HG02798 (cell line): ENCODE measurements around the gene FAM168B.
"Not testable (repeated sequence)": the region's sequence is repeated elsewhere in the genome, so short reads cannot be mapped to it uniquely, and the experiment has no call there.

ENCODE experiments used
- ATAC-seq: cut with Tn5 transposase; IDR thresholded peaks from one replicate; pipeline ENCODE4 v1.9.1; 2021; ENCODE audit warnings: mild to moderate bottlenecking; ENCODE audit not compliant: unreplicated experiment, poor library complexity

The FAM168B gene

DNA sequence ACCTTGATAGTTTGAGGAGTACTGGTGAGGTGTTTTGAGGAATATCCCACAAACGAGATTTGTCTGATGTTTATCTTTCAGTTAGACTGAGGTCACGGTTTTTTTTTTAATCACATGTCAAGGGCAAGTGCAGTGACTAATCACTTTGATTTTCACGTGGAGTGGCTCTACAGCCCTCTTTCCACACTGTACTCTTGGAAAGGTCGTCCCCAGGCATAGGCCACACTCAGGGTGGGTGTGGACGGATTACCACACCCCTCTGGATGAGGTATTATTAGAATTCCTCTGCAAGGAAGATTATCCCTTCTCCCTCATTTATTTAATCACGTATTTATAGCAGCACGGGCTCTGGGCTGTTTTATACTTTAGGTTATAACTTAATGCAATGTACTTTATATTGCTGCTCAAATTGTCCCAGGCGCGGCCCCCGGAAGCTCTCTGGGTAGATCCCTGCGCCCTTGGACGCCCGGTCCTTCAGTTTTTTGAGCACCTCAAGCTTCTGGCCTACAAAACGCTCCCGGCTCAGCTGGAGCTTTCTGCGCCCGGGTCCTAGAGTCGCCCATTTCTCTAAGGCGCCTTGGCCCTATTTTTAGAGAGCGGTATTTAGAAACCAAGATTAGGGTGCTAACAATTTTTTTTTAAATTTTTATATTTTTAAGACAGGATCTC is 11.4 kb upstream of the FAM168B start:
- ATAC-seq, result peak; percentile 73

DNA sequence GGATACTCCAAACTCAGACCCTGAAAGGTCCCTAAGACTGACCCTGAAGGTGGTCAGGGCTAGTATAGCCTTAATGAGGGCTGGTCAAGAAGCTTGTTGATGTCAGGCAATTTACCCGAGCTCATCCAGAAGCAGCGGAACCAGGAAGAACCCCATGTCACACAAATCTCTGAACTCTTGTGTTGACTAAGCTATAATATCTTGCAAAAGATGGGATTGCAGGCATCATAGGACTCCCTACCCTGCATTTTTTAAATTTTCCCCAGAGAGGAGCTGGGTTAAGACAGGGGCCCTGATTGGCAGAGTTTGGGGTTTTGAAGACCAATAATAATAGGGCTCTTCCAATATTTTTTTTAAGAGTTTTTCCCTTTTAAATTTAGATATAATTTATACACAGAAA is 9.9 kb upstream of the FAM168B start:
- no peak for ATAC-seq

DNA sequence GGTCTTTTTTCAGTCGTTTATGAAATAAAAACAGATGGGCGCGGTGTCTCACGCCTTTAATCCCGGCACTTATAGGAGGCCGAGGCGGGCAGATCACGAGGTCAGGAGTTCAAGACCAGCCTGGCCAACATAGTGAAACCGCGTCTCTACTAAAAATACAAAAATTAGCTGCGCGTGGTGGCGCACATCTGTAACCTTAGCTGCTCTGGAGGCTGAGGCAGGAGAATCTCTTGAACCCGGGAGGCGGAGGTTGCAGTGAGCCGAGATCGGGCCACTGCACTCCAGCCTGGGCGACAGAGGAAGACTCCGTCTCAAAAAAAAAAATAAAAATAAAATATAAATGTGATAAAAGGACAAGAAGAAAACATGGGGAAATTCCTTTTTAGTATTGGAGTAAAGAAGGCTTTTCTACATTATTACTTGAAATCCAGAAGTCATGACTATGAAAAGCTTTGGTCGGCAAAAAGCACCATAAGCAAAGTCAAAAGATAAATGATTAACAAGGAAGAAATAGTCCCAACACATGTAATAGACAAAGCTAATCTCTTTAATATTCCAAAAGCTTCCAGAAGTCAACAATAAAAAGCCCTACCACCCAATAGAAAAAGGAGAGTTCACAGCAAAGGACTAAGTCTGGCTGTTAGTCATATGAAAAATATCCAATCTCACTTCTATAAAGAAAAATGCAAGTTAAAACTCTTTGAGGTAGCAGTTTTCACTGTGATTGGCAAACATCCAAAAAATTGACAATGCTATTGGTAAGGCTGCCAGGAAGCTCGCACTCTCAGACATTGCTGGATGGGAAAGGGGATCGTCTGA is 1.4 kb upstream of the FAM168B start:
- no peak for ATAC-seq

DNA sequence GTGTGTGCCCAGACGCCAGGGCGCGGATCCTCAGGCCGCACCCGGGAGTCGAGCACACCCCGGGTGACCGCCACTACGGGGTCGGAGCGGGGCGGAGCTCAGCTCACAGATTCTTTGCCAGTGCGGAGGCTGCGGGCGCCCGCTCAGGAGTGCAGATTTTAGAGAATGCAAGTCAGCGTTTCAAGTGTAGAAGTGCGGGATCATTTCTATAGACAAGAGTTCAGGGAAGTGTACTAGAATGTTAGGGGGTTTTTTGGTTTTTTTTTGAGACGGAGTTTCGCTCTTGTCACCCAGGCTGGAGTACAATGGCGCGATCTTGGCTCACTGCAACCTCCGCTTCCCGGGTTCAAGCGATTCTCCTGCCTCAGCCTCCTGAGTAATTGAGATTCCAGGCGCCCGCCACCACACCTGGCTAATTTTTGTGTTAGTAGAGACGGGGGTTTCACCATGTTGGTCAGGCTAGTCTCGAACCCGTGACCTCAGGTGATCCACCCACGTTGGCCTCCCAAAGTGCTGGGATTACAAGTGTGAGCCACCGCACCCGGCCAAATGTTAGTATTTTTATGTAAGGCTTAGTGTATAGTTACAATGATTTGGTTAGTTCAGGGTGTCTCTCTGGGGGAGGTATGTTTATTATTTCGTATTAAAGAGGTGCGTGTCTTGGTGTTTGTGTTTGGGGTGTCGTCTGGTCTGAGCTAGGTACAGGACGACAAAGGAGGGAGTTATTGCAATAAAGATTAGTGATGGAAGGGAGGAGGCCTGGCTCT is 619 bp upstream of the FAM168B start:
- ATAC-seq, result peak; percentile 72

DNA sequence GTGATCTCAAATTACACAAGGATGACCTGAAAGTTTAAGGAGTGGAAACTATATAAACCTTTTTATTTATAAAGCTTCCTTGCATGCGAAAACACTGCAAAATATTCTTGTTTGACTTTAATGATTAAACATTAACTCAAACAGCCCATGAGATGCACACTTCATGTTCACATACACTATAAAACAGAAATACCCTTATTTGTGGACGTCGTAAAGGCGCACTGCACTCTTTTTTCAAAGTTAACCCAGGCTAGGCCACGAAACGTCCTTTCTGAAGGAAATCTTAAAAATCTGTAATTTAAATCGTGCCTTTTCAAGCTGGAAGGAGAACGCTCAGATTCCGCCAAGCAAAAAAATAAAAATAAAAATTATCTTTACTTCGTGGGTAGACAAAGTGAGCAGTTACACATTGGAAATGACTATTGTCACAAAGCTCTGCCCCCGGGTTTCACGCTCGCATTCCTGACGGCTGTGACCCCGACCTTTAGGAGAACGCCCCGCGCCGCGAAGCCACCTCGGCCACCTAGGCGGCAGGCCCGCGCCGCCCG is 728 bp downstream of the FAM168B start:
- ATAC-seq, result no peak

DNA sequence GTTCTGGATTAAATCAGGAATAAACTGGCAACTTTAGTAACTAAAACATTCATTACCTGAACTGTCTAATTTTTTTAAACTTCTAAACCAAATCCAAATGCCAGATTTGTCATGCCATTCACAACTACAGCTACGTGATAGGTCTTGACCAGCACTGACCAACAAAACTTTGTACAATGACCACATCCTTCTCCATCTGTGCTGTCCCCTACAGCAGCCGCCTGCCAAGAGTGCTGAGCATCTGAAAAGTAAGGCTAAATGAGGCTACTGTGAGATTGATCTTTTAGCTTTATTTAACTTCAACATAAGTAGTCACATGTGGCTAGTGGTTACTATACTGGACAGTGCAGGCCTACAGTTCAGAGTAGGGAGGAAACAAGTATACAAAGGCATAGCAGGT is 7.6 kb downstream of the FAM168B start:
- ATAC-seq, result no peak

DNA sequence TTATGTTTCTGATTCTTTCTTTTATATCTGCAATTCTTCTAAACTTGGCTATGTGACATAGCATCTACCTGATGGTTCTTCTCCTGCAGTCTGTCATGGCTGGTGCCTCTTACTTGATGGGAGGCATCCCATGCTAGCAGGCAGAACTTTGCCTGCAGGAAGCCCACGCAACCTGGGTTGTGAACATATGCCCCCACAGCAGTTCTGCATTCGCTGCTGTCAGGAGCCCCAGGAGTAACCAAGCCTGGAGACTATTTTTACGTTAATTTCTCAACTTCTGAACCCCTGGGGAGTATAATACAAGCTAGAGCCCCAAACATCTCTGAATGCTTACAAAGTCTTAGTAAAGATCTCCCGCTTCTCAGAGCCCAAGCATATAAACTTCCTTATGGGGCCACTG is 12.1 kb downstream of the FAM168B start:
- ATAC-seq, result no peak

DNA sequence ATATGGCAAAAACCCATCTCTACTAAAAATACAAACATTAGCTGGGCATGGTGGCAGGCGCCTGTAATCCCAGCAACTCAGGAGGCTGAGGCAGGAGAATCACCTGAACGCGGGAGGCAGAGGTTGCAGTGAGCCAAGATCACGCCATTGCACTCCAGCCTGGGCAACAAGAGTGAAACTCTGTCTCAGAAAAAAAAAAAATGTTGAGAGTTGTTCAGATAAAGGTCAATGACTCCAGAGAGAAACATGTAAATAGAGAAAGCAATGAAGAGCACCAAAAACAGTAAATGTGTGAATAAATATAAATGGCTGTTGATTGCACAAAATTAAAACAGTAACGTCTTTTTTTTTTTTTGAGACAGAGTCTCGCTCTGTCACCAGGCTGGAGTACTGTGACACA is 13.3 kb downstream of the FAM168B start:
- not testable (repeated sequence) for ATAC-seq

DNA sequence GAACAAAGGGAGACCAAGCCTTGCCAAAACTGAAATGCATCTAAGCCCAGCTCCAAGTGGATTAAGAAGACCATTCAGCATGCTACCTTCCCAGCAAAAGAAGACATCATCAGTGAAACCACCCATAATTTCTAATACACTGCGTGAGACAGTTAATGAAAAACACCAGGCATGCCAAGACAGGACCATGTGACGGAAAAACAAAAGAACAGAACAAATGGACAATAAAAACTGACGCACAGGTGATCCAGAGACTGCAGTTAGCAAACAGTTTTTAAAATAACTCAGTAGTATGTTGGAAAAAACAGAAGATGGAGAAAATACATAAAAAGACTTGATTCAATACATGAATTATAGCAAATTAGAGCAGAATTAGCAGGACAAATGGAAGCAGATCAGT is 15.3 kb downstream of the FAM168B start:
- ATAC-seq, result no peak

DNA sequence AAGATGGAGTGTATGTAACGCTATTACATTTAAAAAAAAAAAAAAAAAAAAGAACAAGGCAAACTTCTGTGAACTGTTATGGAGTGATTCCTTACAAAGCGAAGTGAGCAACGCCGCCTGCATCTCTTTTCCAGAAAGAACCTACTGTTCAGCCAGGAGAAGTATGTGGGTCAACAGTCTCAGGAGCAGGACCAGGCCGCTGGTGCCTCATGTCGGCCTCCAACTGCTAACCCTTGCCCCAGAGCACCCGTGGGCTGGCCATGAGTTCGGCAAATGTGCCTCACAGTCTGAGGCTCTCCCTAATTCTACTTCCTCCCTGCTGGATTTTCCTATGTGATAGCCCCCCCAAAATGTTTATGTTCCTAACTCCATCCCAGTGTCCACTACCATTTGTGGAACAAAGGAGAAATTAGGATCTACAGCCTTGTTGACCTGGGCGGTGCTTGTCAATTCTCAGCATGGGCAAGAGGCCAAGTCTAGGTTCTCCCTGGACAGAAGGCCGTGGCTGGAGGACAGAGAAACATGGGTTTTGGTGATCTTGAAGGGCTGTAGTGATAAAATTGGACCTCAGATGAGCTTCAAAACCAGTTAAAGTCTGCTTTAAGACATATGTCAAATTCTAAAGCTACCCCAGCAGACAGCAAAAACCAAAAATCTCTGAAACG is 15.9 kb downstream of the FAM168B start:
- no peak for ATAC-seq

DNA sequence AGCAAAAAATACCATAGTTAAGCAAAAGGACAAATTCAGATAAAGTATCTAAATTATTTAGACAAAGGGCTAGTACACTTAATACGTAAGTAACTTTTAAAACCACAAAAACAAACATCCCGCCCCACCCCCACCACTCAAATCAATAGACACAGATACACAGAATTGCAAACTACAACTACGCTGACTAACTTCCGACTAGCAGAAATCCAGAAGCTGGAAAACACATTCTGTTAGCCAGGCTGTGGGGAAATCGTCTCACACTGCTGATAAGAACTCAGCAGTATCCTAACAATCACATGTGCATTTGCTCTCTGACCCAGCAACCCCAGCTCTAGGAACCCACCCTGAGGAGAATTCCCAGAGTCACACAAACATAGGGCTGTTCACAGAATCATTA is 16.6 kb downstream of the FAM168B start:
- ATAC-seq, result no peak

DNA sequence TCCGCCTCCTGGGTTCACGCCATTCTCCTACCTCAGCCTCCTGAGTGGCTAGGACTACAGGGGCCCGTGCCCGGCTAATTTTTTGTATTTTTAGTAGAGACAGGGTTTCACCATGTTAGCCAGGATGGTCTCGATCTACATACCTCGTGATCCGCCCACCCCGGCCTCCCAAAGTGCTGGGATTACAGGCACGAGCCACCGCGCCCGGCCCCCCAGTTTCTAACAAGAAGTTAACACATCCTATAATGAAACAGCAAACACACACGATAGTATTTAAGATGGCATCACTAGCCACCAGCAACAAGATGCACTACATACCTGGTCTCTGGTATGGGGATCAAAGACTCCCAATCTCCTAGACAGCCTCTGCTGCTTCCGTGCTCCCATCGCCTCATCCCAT is 17.7 kb downstream of the FAM168B start:
- ATAC-seq, result not testable (repeated sequence)

DNA sequence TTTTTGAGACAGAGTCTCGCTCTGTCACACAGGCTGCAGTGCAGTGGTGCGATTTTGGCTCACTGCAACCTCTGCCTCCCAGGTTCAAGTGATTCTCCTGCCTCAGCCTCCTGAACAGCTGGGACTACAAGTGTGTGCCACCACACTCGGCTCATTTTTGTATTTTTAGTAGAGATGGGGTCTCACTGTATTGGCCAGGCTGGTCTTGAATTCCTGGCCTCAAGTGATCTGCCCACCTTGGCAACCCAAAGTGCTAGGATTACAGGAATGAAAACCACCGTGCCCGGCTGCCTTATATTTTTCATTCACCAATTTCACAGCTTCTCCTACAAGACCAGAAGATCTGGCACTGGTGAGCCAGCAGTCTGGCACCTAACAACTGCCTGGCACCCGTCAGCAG is 25.1 kb downstream of the FAM168B start:
- ATAC-seq, result not testable (repeated sequence)

DNA sequence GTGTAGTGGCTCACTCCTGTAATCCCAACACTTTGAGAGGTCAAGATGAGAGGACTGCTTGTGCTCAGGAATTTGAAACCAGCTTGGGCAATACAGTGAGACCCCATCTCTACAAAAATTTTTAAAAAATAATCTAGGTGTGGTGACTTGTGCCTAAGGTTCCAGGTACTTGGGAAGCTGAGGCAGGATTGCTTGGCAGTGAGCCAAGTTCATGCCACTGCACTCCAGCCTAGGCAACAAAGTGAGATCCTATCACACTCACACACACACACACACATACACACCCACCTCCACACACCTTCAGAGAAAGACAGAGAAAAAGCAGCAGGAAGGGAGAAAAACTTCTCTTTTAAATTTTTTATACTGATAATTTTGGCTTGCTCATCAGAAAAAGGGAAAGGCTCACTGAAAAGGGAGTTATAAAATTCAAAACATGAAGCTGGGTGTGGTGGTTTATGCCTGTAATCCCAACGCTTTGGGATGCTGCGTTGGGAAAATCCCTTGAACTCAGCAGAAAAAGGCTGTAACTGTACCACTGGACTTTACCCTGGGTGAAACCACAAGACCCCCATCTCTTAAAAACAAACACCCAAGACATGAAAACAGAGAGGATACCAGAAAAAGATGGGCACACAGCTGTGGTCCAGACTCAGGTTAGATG is 25.7 kb downstream of the FAM168B start:
- no peak for ATAC-seq

DNA sequence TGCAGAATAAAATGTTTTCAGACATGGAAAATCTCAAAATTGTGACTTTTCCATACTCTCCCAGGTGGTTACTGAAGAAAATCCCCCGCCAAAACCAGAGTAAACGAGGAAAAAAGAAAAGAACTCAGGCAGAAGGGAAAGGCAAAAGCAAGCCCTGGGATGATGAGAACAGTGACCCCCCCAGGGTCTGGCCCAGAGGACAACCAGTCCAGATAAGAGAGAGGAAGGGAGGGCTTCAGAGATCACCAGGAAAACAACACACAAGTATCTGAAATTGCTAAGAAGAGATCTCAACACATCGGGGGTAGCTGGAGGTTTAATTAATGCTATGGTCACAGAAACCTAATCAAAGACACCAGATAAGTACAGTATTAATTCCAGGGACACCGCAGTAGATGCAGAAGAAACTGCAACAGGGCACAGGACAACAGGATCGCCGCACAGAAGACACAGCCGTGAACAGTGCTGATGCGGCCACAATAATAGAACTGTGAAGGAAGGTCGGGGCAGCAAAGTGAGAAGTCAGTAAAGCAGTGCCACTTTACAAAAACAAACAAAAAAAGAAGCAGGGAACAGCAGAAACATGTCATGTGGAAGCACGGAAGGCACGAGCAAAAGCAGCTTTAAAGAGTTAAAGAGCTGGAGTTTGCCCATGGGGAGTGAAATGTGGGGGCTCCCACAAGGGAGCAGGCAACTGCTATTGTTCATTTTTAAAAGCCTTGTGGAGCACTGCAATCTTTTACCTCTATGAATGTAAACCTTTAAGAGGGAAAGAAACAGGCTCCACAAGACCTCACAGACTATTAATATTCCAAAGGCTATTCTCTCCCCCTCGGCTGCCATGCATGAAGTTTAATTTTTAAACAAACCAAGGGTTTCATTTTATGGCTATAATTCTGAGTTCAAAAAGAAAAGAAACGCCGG is 28.4 kb downstream of the FAM168B start:
- ATAC-seq, result no peak

DNA sequence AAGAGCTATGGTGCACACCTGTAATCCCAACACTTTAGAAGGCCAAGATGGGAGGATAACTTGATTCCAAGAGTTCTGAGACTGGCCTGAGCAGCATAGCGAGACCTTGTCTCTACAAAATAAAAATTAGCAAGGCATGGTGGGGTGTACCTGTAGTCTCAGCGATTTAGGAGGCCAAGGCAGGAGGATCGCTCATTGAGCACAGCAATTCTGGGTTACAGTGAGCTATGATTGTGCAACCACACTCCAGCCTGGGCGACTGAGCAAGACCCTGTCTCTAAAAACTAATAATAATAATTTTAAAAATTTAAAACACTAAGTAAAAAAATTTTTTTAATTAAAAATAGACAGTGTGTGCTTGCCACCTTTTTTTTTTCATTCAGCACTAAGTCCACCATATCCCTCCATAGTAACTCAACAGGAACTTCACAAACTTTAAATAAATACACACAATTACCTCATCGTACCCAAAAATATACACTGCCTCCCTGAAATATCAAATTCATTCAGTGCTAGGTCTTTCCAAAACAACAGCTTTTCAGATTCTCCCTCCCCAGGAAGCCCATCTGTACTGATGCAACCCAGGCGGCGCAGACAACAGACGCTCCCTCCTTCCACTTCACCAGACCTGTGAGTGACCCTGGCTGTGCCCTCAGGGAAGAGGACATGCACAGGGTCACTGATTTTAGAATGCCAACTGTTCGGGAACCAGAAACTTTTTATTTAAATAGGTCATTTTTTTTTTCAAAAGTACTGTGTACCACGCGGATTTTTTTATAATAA is 29.6 kb downstream of the FAM168B start:
- ATAC-seq, result no peak

DNA sequence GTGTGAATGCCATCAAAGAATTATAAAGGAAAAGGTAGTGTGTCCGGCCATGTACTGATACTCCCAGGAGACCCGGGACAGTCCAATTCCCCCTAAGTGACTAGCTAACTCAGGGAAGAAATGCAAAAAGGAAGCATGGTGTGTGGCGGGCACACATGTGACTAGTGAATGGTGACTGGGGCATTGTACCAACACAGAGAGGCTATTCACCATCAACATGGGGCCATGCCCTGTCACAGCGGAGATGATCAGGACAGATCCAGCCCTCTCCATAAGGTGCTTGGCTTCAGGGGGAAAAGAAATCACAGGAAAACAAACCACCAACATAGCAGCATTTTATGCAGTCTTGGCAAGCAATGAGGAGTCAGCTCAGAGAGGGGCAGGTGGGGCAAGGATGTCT is 34.3 kb downstream of the FAM168B start:
- ATAC-seq, result no peak

DNA sequence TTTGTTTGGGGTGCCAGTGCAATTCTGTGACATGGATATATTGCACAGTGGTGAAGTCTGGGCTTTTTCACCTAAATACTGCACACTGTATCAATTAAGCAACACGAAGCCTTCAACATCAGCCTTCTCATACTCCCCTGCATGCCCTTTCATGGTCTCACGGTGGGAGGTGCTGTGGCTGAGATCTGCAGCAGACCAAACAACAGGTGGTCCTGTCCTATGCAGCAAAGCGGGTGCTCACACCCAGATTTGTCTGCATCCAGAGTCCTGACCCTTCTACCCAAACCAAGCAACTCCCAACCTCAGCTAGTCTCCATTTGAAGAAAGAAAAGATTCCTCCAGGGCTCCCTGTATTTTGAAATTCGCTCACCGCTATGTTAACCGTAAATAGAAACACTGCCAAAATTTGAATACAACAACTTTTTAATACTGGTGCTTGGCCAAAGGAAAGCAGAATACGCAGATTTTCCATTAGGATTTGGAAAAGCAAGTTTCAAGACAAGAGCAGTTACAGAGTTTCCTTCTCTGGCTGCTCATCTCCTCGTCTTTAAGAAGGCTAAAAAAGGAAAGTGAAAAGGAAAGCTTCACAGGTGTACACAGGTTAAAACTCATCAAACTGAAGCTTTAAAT is 34.9 kb downstream of the FAM168B start:
- ATAC-seq, result no peak
